ENCODE data around the gene MYO1H. TPM values are rescaled to one million over a fixed set of nuclear protein-coding genes. Genes with fewer than 3 reads are reported as not detected.
"Not testable (repeated sequence)": the region's sequence is repeated elsewhere in the genome, so short reads cannot be mapped to it uniquely, and the experiment has no call there.

Gene MYO1H
- total RNA-seq, 2 donors from 2014 or later, result not detected

- no peak for ATAC-seq (replicated peaks)
- Mint-ChIP-seq H3K27me3 (peaks cover 23% of the 10 kb centered on the region), H3K27ac (no peak overlapping the region), H3K9me3 (no peaks in the 10 kb centered on the region), H3K4me1 (no peaks in the 10 kb centered on the region), H3K36me3 (ENCODE audit: low read depth) (no peaks in the 10 kb centered on the region), H3K4me3 (no peak overlapping the region)
Observed at GRCh38 chr12:109422251-109422650, 74.6 kb downstream of the MYO1H start.

- Mint-ChIP-seq H3K9me3 (no peaks in the 10 kb centered on the region), H3K36me3 (ENCODE audit: low read depth) (no peaks in the 10 kb centered on the region), H3K27ac (no peak overlapping the region), H3K4me1 (no peaks in the 10 kb centered on the region), H3K4me3 (no peak overlapping the region), H3K27me3 (peaks cover 23% of the 10 kb centered on the region)
- ATAC-seq (replicated peaks), result no peak
Observed at GRCh38 chr12:109423392-109423791, 75.7 kb downstream of the MYO1H start.

GRCh38 chr12:109428037-109428629 is 80.4 kb downstream of the MYO1H start:
- no peaks in the 10 kb centered on the region for H3K4me1 Mint-ChIP-seq
- H3K27ac Mint-ChIP-seq, result no peak overlapping the region
- H3K36me3 Mint-ChIP-seq (ENCODE audit: low read depth), result no peaks in the 10 kb centered on the region
- peaks cover 9% of the 10 kb centered on the region for H3K27me3 Mint-ChIP-seq
- no peaks in the 10 kb centered on the region for H3K9me3 Mint-ChIP-seq
- no peak overlapping the region for H3K4me3 Mint-ChIP-seq
- ATAC-seq (replicated peaks), result peak; percentile 89

- not testable (repeated sequence) for H3K27me3 Mint-ChIP-seq; H3K9me3 Mint-ChIP-seq; H3K4me1 Mint-ChIP-seq; H3K4me3 Mint-ChIP-seq; H3K27ac Mint-ChIP-seq; ATAC-seq (replicated peaks); H3K36me3 Mint-ChIP-seq (ENCODE audit: low read depth)
Observed at GRCh38 chr12:109428804-109429203, 81.1 kb downstream of the MYO1H start.

GRCh38 chr12:109430244-109430643 is 82.5 kb downstream of the MYO1H start:
- Mint-ChIP-seq H3K4me3 (no peak overlapping the region), H3K27ac (no peak overlapping the region), H3K27me3 (no peaks in the 10 kb centered on the region), H3K9me3 (no peaks in the 10 kb centered on the region), H3K36me3 (ENCODE audit: low read depth) (no peaks in the 10 kb centered on the region), H3K4me1 (no peaks in the 10 kb centered on the region)
- no peak for ATAC-seq (replicated peaks)

GRCh38 chr12:109432431-109432830 is 84.7 kb downstream of the MYO1H start:
- Mint-ChIP-seq H3K4me3 (no peak overlapping the region), H3K27ac (no peak overlapping the region), H3K27me3 (no peaks in the 10 kb centered on the region), H3K36me3 (ENCODE audit: low read depth) (no peaks in the 10 kb centered on the region), H3K4me1 (no peaks in the 10 kb centered on the region), H3K9me3 (no peaks in the 10 kb centered on the region)
- no peak for ATAC-seq (replicated peaks)

GRCh38 chr12:109432842-109433304 is 85.2 kb downstream of the MYO1H start:
- H3K9me3 Mint-ChIP-seq, result no peaks in the 10 kb centered on the region
- H3K4me1 Mint-ChIP-seq, result no peaks in the 10 kb centered on the region
- H3K36me3 Mint-ChIP-seq (ENCODE audit: low read depth), result no peaks in the 10 kb centered on the region
- peak overlapping the region; percentile 47 for H3K27ac Mint-ChIP-seq
- H3K27me3 Mint-ChIP-seq, result no peaks in the 10 kb centered on the region
- H3K4me3 Mint-ChIP-seq, result peak overlapping the region; percentile 16
- peak; percentile 76 for ATAC-seq (replicated peaks)

- Mint-ChIP-seq H3K4me1 (no peaks in the 10 kb centered on the region), H3K27me3 (no peaks in the 10 kb centered on the region), H3K4me3 (no peak overlapping the region), H3K9me3 (no peaks in the 10 kb centered on the region), H3K36me3 (ENCODE audit: low read depth) (no peaks in the 10 kb centered on the region), H3K27ac (no peak overlapping the region)
- no peak for ATAC-seq (replicated peaks)
Observed at GRCh38 chr12:109433618-109434017, 85.9 kb downstream of the MYO1H start.

- no peak overlapping the region for H3K4me3 Mint-ChIP-seq
- H3K27ac Mint-ChIP-seq, result no peak overlapping the region
- no peaks in the 10 kb centered on the region for H3K4me1 Mint-ChIP-seq
- ATAC-seq (replicated peaks), result no peak
- H3K36me3 Mint-ChIP-seq (ENCODE audit: low read depth), result no peaks in the 10 kb centered on the region
- H3K9me3 Mint-ChIP-seq, result no peaks in the 10 kb centered on the region
- H3K27me3 Mint-ChIP-seq, result no peaks in the 10 kb centered on the region
Observed at GRCh38 chr12:109434582-109434981, 86.9 kb downstream of the MYO1H start.

GRCh38 chr12:109435428-109436187 is 87.9 kb downstream of the MYO1H start:
- ATAC-seq (replicated peaks), result no peak
- no peaks in the 10 kb centered on the region for H3K4me1 Mint-ChIP-seq
- no peaks in the 10 kb centered on the region for H3K9me3 Mint-ChIP-seq
- H3K4me3 Mint-ChIP-seq, result no peak overlapping the region
- H3K27ac Mint-ChIP-seq, result no peak overlapping the region
- H3K27me3 Mint-ChIP-seq, result no peaks in the 10 kb centered on the region
- no peaks in the 10 kb centered on the region for H3K36me3 Mint-ChIP-seq (ENCODE audit: low read depth)

GRCh38 chr12:109436188-109436560 is 88.5 kb downstream of the MYO1H start:
- Mint-ChIP-seq H3K36me3 (ENCODE audit: low read depth) (no peaks in the 10 kb centered on the region), H3K4me3 (no peak overlapping the region), H3K9me3 (no peaks in the 10 kb centered on the region), H3K4me1 (no peaks in the 10 kb centered on the region), H3K27ac (no peak overlapping the region), H3K27me3 (no peaks in the 10 kb centered on the region)
- no peak for ATAC-seq (replicated peaks)

GRCh38 chr12:109439181-109439580 is 91.5 kb downstream of the MYO1H start:
- H3K4me1 Mint-ChIP-seq, result no peaks in the 10 kb centered on the region

GRCh38 chr12:109439951-109440350 is 92.3 kb downstream of the MYO1H start:
- not testable (repeated sequence) for H3K9me3 Mint-ChIP-seq; H3K27ac Mint-ChIP-seq; ATAC-seq (replicated peaks); H3K4me1 Mint-ChIP-seq; H3K27me3 Mint-ChIP-seq; H3K4me3 Mint-ChIP-seq
- H3K36me3 Mint-ChIP-seq (ENCODE audit: low read depth), result peaks cover 12% of the 10 kb centered on the region

More at GRCh38 chr12:109439181-109439580, 91.5 kb downstream of the MYO1H start:
- H3K27ac Mint-ChIP-seq, result no peak overlapping the region
- no peak for ATAC-seq (replicated peaks)
- H3K27me3 Mint-ChIP-seq, result no peaks in the 10 kb centered on the region
- no peaks in the 10 kb centered on the region for H3K9me3 Mint-ChIP-seq
- no peak overlapping the region for H3K4me3 Mint-ChIP-seq
- H3K36me3 Mint-ChIP-seq (ENCODE audit: low read depth), result peaks cover 6% of the 10 kb centered on the region

GRCh38 chr12:109440851-109441490 is 93.3 kb downstream of the MYO1H start:
- Mint-ChIP-seq H3K4me3 (no peak overlapping the region), H3K36me3 (ENCODE audit: low read depth) (peaks cover 22% of the 10 kb centered on the region), H3K27ac (no peak overlapping the region), H3K9me3 (no peaks in the 10 kb centered on the region), H3K4me1 (no peaks in the 10 kb centered on the region), H3K27me3 (no peaks in the 10 kb centered on the region)
- ATAC-seq (replicated peaks), result no peak

- no peak overlapping the region for H3K4me3 Mint-ChIP-seq
- H3K4me1 Mint-ChIP-seq, result no peaks in the 10 kb centered on the region
- no peaks in the 10 kb centered on the region for H3K9me3 Mint-ChIP-seq
Observed at GRCh38 chr12:109443794-109444193, 96.1 kb downstream of the MYO1H start.

More at GRCh38 chr12:109443794-109444193, 96.1 kb downstream of the MYO1H start:
- Mint-ChIP-seq H3K27me3 (no peaks in the 10 kb centered on the region), H3K36me3 (ENCODE audit: low read depth) (peaks cover 44% of the 10 kb centered on the region), H3K27ac (no peak overlapping the region)
- ATAC-seq (replicated peaks), result no peak

Measured in activated T-helper 17 cell treated with anti-CD3 and anti-CD28 coated beads, Interleukin-2, amount 50 U/mL, for 72 hours (primary cell).